ENCODE data around the gene NKX2-4. TPM values are rescaled to one million over a fixed set of nuclear protein-coding genes. Genes with fewer than 3 reads are reported as not detected.

Gene NKX2-4
- polyA plus RNA-seq, 3 donors = not detected

DNA sequence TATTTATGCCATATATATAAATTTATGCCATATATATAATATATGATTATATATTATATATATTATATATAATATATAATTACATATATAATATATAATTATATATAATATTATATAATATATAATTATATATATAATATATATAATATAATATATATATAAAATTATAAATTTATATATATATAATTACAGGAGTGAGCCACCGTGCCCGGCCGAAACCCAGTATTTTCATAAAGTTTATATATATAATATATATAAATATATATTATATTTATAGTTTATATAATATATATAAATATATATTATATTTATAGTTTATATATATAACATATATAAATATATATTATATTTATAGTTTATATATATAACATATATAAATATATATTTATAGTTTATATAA is 31.6 kb downstream of the NKX2-4 start:
- H3K9me3 ChIP-seq (replicated peaks in 1 of 2; ENCODE audit: control insufficient read depth in 1 of 2, insufficient read depth in 1 of 2, low read length in 2 of 2) = no peaks in the 10 kb centered on the region
- H3K27me3 ChIP-seq (ENCODE audit: control insufficient read depth in 2 of 2, insufficient read depth in 2 of 2, low read length in 2 of 2) = no peaks in the 10 kb centered on the region
- Mint-ChIP-seq H3K27me3 (ENCODE audit: low read depth in 3 of 3) (no peaks in the 10 kb centered on the region), H3K4me1 (peaks cover 12% of the 10 kb centered on the region), H3K27ac (no peak overlapping the region), H3K4me3 (no peak overlapping the region), H3K36me3 (peaks cover 69 to 80% of the 10 kb centered on the region in 2 donors), H3K9me3 (no peaks in the 10 kb centered on the region)
- intact Hi-C loops (cut with micrococcal nuclease) = no loop called here
- no peak for DNase-seq
- no peak overlapping the region for H3K27ac ChIP-seq (ENCODE audit: low read depth in 1 of 2, low read length in 2 of 2)
- H3K4me2 ChIP-seq (replicated peaks; ENCODE audit: extremely low read depth, low read length, poor library complexity, severe bottlenecking) = no peak overlapping the region
- H3K4me3 ChIP-seq (replicated peaks in 1 of 3; ENCODE audit: low read depth in 2 of 3, low read length in 3 of 3) = no peak overlapping the region
- no CpG with 5 or more reads among the region's 3 CpGs for WGBS (ENCODE audit: insufficient coverage)
- peaks cover 62% of the 10 kb centered on the region for H4K20me1 ChIP-seq (ENCODE audit: insufficient read depth, low read length)
- H3K36me3 ChIP-seq (replicated peaks in 1 of 2; ENCODE audit: control insufficient read depth in 1 of 2, insufficient read depth in 2 of 2, low read length in 2 of 2) = peaks cover 70 to 87% of the 10 kb centered on the region in 2 donors
- TF ChIP-seq, protein P1, sequence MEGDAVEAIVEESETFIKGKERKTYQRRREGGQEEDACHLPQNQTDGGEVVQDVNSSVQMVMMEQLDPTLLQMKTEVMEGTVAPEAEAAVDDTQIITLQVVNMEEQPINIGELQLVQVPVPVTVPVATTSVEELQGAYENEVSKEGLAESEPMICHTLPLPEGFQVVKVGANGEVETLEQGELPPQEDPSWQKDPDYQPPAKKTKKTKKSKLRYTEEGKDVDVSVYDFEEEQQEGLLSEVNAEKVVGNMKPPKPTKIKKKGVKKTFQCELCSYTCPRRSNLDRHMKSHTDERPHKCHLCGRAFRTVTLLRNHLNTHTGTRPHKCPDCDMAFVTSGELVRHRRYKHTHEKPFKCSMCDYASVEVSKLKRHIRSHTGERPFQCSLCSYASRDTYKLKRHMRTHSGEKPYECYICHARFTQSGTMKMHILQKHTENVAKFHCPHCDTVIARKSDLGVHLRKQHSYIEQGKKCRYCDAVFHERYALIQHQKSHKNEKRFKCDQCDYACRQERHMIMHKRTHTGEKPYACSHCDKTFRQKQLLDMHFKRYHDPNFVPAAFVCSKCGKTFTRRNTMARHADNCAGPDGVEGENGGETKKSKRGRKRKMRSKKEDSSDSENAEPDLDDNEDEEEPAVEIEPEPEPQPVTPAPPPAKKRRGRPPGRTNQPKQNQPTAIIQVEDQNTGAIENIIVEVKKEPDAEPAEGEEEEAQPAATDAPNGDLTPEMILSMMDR (IDR thresholded peaks at IDR 0.05) = no peak
- no peak overlapping the region for H2AFZ ChIP-seq (ENCODE audit: insufficient read depth, low read depth, low read length, poor library complexity, severe bottlenecking)
- H3K4me1 ChIP-seq (ENCODE audit: control insufficient read depth in 1 of 2, insufficient read depth in 2 of 2, low read length in 2 of 2) = peaks cover 6 to 10% of the 10 kb centered on the region in 2 donors
- H3K9ac ChIP-seq (ENCODE audit: insufficient read depth, low read length, poor library complexity, severe bottlenecking) = no peak overlapping the region
- no peaks in the 10 kb centered on the region for H3K79me2 ChIP-seq (ENCODE audit: insufficient read depth, low read length)

DNA sequence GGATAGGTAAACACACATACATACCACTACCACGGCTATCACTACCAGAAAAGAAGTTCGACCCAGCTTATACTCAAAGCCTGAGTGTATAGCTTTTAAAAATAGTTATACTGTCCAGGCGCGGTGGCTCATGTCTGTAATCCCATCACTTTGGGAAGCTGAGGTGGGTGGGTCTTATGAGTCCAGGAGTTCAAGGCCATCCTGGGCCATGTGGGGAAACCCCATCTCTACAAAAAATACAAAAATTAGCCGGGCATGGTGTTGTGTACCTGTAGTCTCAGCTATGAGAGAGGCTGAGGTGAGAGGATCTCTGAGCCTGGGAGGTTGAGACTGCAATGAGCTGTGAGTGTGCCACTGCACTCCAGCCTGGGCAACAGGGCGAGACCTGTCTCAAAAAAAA is 32.9 kb downstream of the NKX2-4 start:
- Histone ChIP-seq H3K4me3 (replicated peaks in 1 of 3; ENCODE audit: low read depth in 2 of 3, low read length in 3 of 3) (no peak overlapping the region), H3K4me2 (replicated peaks; ENCODE audit: extremely low read depth, low read length, poor library complexity, severe bottlenecking) (no peak overlapping the region), H3K9me3 (replicated peaks in 1 of 2; ENCODE audit: control insufficient read depth in 1 of 2, insufficient read depth in 1 of 2, low read length in 2 of 2) (no peaks in the 10 kb centered on the region), H4K20me1 (ENCODE audit: insufficient read depth, low read length) (peaks cover 60% of the 10 kb centered on the region), H3K79me2 (ENCODE audit: insufficient read depth, low read length) (no peaks in the 10 kb centered on the region), H2AFZ (ENCODE audit: insufficient read depth, low read depth, low read length, poor library complexity, severe bottlenecking) (no peak overlapping the region), H3K36me3 (replicated peaks in 1 of 2; ENCODE audit: control insufficient read depth in 1 of 2, insufficient read depth in 2 of 2, low read length in 2 of 2) (peaks cover 68 to 87% of the 10 kb centered on the region in 2 donors), H3K27ac (ENCODE audit: low read depth in 1 of 2, low read length in 2 of 2) (no peak overlapping the region), H3K27me3 (ENCODE audit: control insufficient read depth in 2 of 2, insufficient read depth in 2 of 2, low read length in 2 of 2) (no peaks in the 10 kb centered on the region), H3K9ac (ENCODE audit: insufficient read depth, low read length, poor library complexity, severe bottlenecking) (no peak overlapping the region), H3K4me1 (ENCODE audit: control insufficient read depth in 1 of 2, insufficient read depth in 2 of 2, low read length in 2 of 2) (peaks cover 9 to 19% of the 10 kb centered on the region in 2 donors)
- Mint-ChIP-seq H3K36me3 (peaks cover 69 to 82% of the 10 kb centered on the region in 2 donors), H3K4me3 (no peak overlapping the region), H3K9me3 (no peaks in the 10 kb centered on the region), H3K27me3 (ENCODE audit: low read depth in 3 of 3) (no peaks in the 10 kb centered on the region), H3K4me1 (peaks cover 22% of the 10 kb centered on the region), H3K27ac (peak overlapping the region in 1 of 7 donors; percentile 50)
- 100% methylated on average over 1 of the region's 6 CpGs for WGBS (ENCODE audit: insufficient coverage)
- intact Hi-C loops (cut with micrococcal nuclease) = no loop called here
- TF ChIP-seq, protein P1 (IDR thresholded peaks at IDR 0.05) = no peak
- no peak for DNase-seq

Measured in CD14-positive monocyte (primary cell).